Heart left ventricle (tissue), 16 donors: ENCODE data around the gene COX15. TPM values are rescaled to one million over a fixed set of nuclear protein-coding genes. Genes with fewer than 3 reads are reported as not detected.

Experiments
- ATAC-seq, 4 donors: fragments of 200-7000 bp; cut with Tn5 transposase; one replicate each; pipeline ENCODE4 v1.9.1; 2020 to 2022; ENCODE audit warnings: moderate library complexity in 4 of 4, mild to moderate bottlenecking in 3 of 4, moderate number of reproducible peaks in 1 of 4
- DNase-seq, 5 donors: peaks; one replicate each; pipeline ENCODE4 v3.0.0-alpha.2; 2020
- H3K27ac ChIP-seq, 12 donors: fragments of 200-600 bp; sonication (generic) in 4 of 12; one replicate each; pipeline versions ENCODE4 v1.5.0 to v1.8.0; 2016 to 2022; ENCODE audit warnings: mild to moderate bottlenecking in 2 of 12
- H3K27me3 ChIP-seq, 9 donors: fragments of 200-600 bp; sonication (generic) in 2 of 9; one replicate each; pipeline versions ENCODE4 v1.5.1 to v1.8.0; 2016 to 2022; ENCODE audit warnings: mild to moderate bottlenecking in 3 of 9
- H3K36me3 ChIP-seq, 9 donors: fragments of 200-600 bp; sonication (generic) in 2 of 9; one replicate each; pipeline versions ENCODE4 v1.5.0 to v1.8.0; 2018 to 2022; ENCODE audit warnings: mild to moderate bottlenecking in 2 of 9
- H3K4me1 ChIP-seq, 12 donors: fragments of 200-600 bp; sonication (generic) in 4 of 12; one replicate each; pipeline versions ENCODE4 v1.5.0 to v1.8.0; 2016 to 2022; ENCODE audit warnings: mild to moderate bottlenecking in 3 of 12
- H3K4me3 ChIP-seq, 12 donors: fragments of 200-600 bp; sonication (generic) in 4 of 12; one replicate each; pipeline versions ENCODE4 v1.5.0 to v1.8.0; 2017 to 2022; ENCODE audit warnings: mild to moderate bottlenecking in 9 of 12, moderate library complexity in 4 of 12
- H3K9me3 ChIP-seq, 12 donors: fragments of 200-600 bp; sonication (generic) in 4 of 12; one replicate each; pipeline versions ENCODE4 v1.5.0 to v1.8.0; 2016 to 2022; ENCODE audit warnings: mild to moderate bottlenecking in 1 of 12
- CTCF ChIP-seq, 12 donors: fragments of 200-600 bp; sonication (generic) in 4 of 12; IDR thresholded peaks; one replicate each; pipeline versions ENCODE4 v1.5.0 to v1.8.0; 2018 to 2022; ENCODE audit warnings: antibody characterized with exemption in 12 of 12, mild to moderate bottlenecking in 5 of 12
- POLR2A ChIP-seq, 2 donors: fragments of 450-650 bp; IDR thresholded peaks; one replicate each; pipeline ENCODE4 v1.6.1; 2017; ENCODE audit warnings: antibody characterized with exemption in 2 of 2, mild to moderate bottlenecking in 2 of 2, moderate library complexity in 2 of 2
- WGBS, 4 donors: extraction: QIAGEN DNeasy Blood & Tissue Kit in 2 of 4; methylation state at CpG; one replicate each; pipeline versions ENCODE4 v1.1.5 to v1.1.7; 2013 to 2018; 5-methylcytosine and 5-hydroxymethylcytosine counted together
- intact Hi-C, 10 donors: fragments of 100-400 bp; cut with DNase I; formaldehyde crosslinking; loops; one replicate each; pipeline versions ENCODE4 v1.11.1 to v1.14.2; 2022
- polyA plus RNA-seq, 2 donors: library from polyadenylated mRNA; stranded (reverse); fragments of 200-250 nt; gene quantifications; one replicate each; pipeline ENCODE4 v1.2.3, GENCODE V29; 2013
- total RNA-seq, 9 donors: library from RNA; depleted of rRNA in 2 of 9; stranded (reverse); fragments of >200 nt in 2 of 9; fragmentation: NEBNext Ultra II Directional in 3 of 9; extraction: Animal tissue kit (Norgen Biotek cat#: 25700) in 3 of 9; gene quantifications; one replicate each; pipeline versions ENCODE4 v1.1.0 to v1.2.4, GENCODE V29; 2016 to 2023
- donor health status: ischemic (EF 13 %, LVEDD 7.1; RV severe dilation, severe dysfunction).
- donor health status: healthy with polysubstance abuse.
- donor health status: DM: no; HTN: yes; CAD: no.
- donor health status: DM: no; HTN: no; CAD: no.
- donor health status: ischemic (EF 25% LVEDD 6.9; RV normal size, moderate dysfunction).
- donor health status: ischemic (EF 25% LVEDD 5.7; RV mildly dilated, moderate dysfunction).
- donor health status: healthy.
- donor health status: DM: yes; HTN: yes; CAD: no.
- donor health status: ischemic (EF 35%, LVEDD 5.7; RV mildly dilated, moderate dysfunction).
- donor health status: nonischemic (EF 11% LVEDD 7.7; RV severe dilation, severe dysfunction).
- donor health status: DM: yes; HTN: yes; CAD: no.
- donor health status: PGD.
- donor health status: ischemic (EF 29% LVEDD 5.4; RV normal size, mild dysfunction).
- donor health status: nonischemic (EF 23%, LVEDD 6.1; RV moderate dilation, normal function).

COX15 gene
- total and polyA plus RNA-seq, 11 donors, result 17.0 to 45.2 (median 34.2) TPM

- ATAC-seq (no peak), DNase-seq (no peak)
- no peak overlapping the region for H3K4me3 ChIP-seq
- intact Hi-C loops, result no loop called here
- TF ChIP-seq CTCF (IDR thresholded peaks at IDR 0.05) (no peak), POLR2A (IDR thresholded peaks at IDR 0.05) (no peak)
- 71 to 76% (median 74%) methylated on average over 5 of the region's 5 CpGs for WGBS, 4 donors
- peaks cover 0 to 8% (median 0%) of the 10 kb centered on the region in 9 donors for H3K36me3 ChIP-seq
- no peaks in the 10 kb centered on the region for H3K4me1 ChIP-seq
- H3K27ac ChIP-seq, result no peak overlapping the region
- H3K9me3 ChIP-seq, result peaks cover 0 to 4% (median 0%) of the 10 kb centered on the region in 12 donors
- no peaks in the 10 kb centered on the region for H3K27me3 ChIP-seq
Observed at GRCh38 chr10:99767901-99768300, 36.0 kb upstream of the COX15 start.

GRCh38 chr10:99766302-99766681 lies 34.4 kb upstream of the COX15 start:
- ATAC-seq, result no peak
- H3K4me3 ChIP-seq, result no peak overlapping the region

GRCh38 chr10:99765672-99766301 lies 33.9 kb upstream of the COX15 start:
- Histone ChIP-seq H3K4me1 (no peaks in the 10 kb centered on the region), H3K27me3 (no peaks in the 10 kb centered on the region), H3K9me3 (peaks cover 0 to 4% (median 0%) of the 10 kb centered on the region in 12 donors), H3K36me3 (peaks cover 0 to 8% (median 3%) of the 10 kb centered on the region in 9 donors), H3K4me3 (no peak overlapping the region), H3K27ac (no peak overlapping the region)
- TF ChIP-seq POLR2A (IDR thresholded peaks at IDR 0.05) (no peak), CTCF (IDR thresholded peaks at IDR 0.05) (no peak)
- intact Hi-C loops, result no loop called here
- ATAC-seq, result no peak
- WGBS, 4 donors, result 76 to 85% (median 80%) methylated on average over 4 of the region's 4 CpGs
- DNase-seq, result no peak

More at GRCh38 chr10:99766302-99766681, 34.4 kb upstream of the COX15 start:
- no peak for DNase-seq
- intact Hi-C loops, result no loop called here
- Histone ChIP-seq H3K27ac (no peak overlapping the region), H3K4me1 (no peaks in the 10 kb centered on the region), H3K36me3 (peaks cover 0 to 8% (median 0%) of the 10 kb centered on the region in 9 donors), H3K9me3 (peaks cover 0 to 4% (median 0%) of the 10 kb centered on the region in 12 donors), H3K27me3 (no peaks in the 10 kb centered on the region)
- no peak for TF ChIP-seq CTCF (IDR thresholded peaks at IDR 0.05)
- TF ChIP-seq POLR2A (IDR thresholded peaks at IDR 0.05), result no peak
- WGBS, 4 donors, result 76 to 78% (median 77%) methylated on average over 8 of the region's 8 CpGs

- Histone ChIP-seq H3K9me3 (peaks cover 0 to 6% (median 0%) of the 10 kb centered on the region in 12 donors), H3K4me1 (no peaks in the 10 kb centered on the region), H3K27me3 (no peaks in the 10 kb centered on the region), H3K27ac (no peak overlapping the region), H3K36me3 (peaks cover 0 to 51% (median 47%) of the 10 kb centered on the region in 9 donors), H3K4me3 (no peak overlapping the region)
- intact Hi-C loops, result no loop called here
- no peak for DNase-seq
- TF ChIP-seq CTCF (IDR thresholded peaks at IDR 0.05), result no peak
- TF ChIP-seq POLR2A (IDR thresholded peaks at IDR 0.05), result no peak
- ATAC-seq, result no peak
Observed at GRCh38 chr10:99761365-99761764, 29.4 kb upstream of the COX15 start.
